Diencephalon (tissue), 1 donor: Measurements from ENCODE around the gene PTBP1. TPM values are rescaled to one million over a fixed set of nuclear protein-coding genes. Genes with fewer than 3 reads are reported as not detected.

Experiments
- small RNA-seq: library from RNA; depleted of rRNA; stranded (forward); fragments of <200 nt; gene quantifications from one replicate; pipeline ENCODE3, GENCODE V24; 2014
- total RNA-seq: library from RNA; depleted of rRNA; stranded (reverse); fragments of >200 nt; gene quantifications from one replicate; pipeline ENCODE4 v1.2.3, GENCODE V29; 2014

Gene PTBP1
- 35.5 TPM for total RNA-seq

GRCh38 chr19:796692-797527, at the start of gene PTBP1:
Gene PTBP1 (plus strand): TSS chr19:797452. CDS start chr19:797498, 46 bp downstream.

GRCh38 chr19:750640-751423, 46.4 kb upstream of the PTBP1 start, which contains the start of gene MISP:
Gene MISP (plus strand): TSS chr19:751112. CDS start chr19:756947, 5,835 bp downstream.

GRCh38 chr19:821825-822503, 24.7 kb downstream of the PTBP1 start, which contains the start of gene PLPPR3:
Gene PLPPR3 (minus strand): TSS chr19:821955. CDS start chr19:821559, 396 bp downstream.

GRCh38 chr19:827710-828321, 30.6 kb downstream of the PTBP1 start, which contains the start of gene AZU1:
Gene AZU1 (plus strand): TSS chr19:827837. CDS start chr19:827847, 10 bp downstream.

GRCh38 chr19:840519-841206, 43.4 kb downstream of the PTBP1 start, which contains the start of gene PRTN3:
Gene PRTN3 (plus strand): TSS chr19:840999. CDS start chr19:841009, 10 bp downstream.

GRCh38 chr19:852136-853013, 55.1 kb downstream of the PTBP1 start, which contains the start of gene ELANE:
Gene ELANE (plus strand): TSS chr19:852303. CDS start chr19:852329, 26 bp downstream.

GRCh38 chr19:858868-859843, 61.9 kb downstream of the PTBP1 start, which contains the start of gene CFD:
Gene CFD (plus strand): TSS chr19:859664. CDS start chr19:859690, 26 bp downstream.

Small RNA genes within 50 kb of the gene (small RNA-seq; reads per million reads assigned to genes)
- gene MIR3187: not detected

Other genes starting within 250 kb of the PTBP1 start
- gene BSG, start 224.9 kb upstream of the PTBP1 start, total RNA-seq: 151 TPM
- 27.9 TPM for gene HCN2, start 207.6 kb upstream of the PTBP1 start, total RNA-seq
- gene POLRMT, start 163.9 kb upstream of the PTBP1 start, total RNA-seq: 19.4 TPM
- gene FGF22, start 157.6 kb upstream of the PTBP1 start, total RNA-seq: 0.69 TPM
- gene RNF126, start 134.2 kb upstream of the PTBP1 start, total RNA-seq: 20.3 TPM
- gene FSTL3, start 121.1 kb upstream of the PTBP1 start, total RNA-seq: 7.2 TPM
- not detected for gene PRSS57, start 102.0 kb upstream of the PTBP1 start, total RNA-seq
- gene PALM, start 88.5 kb upstream of the PTBP1 start, total RNA-seq: 101 TPM
- 0.23 TPM for gene MISP, start 46.3 kb upstream of the PTBP1 start, total RNA-seq
- gene PLPPR3, start 24.5 kb downstream of the PTBP1 start, total RNA-seq: 125 TPM
- gene AZU1, start 30.4 kb downstream of the PTBP1 start, total RNA-seq: 0.46 TPM
- gene PRTN3, start 43.5 kb downstream of the PTBP1 start, total RNA-seq: 1.8 TPM
- gene ELANE, start 54.9 kb downstream of the PTBP1 start, total RNA-seq: 0.69 TPM
- gene CFD, start 62.2 kb downstream of the PTBP1 start, total RNA-seq: 1.6 TPM
- 27.5 TPM for gene MED16, start 95.7 kb downstream of the PTBP1 start, total RNA-seq
- gene RNU6-9, start 96.0 kb downstream of the PTBP1 start, total RNA-seq: not detected
- gene R3HDM4, start 115.8 kb downstream of the PTBP1 start, total RNA-seq: 40.1 TPM
- 2.3 TPM for gene KISS1R, start 119.9 kb downstream of the PTBP1 start, total RNA-seq
- 7.6 TPM for gene ARID3A, start 128.6 kb downstream of the PTBP1 start, total RNA-seq
- 33.7 TPM for gene WDR18, start 186.9 kb downstream of the PTBP1 start, total RNA-seq
- gene GRIN3B, start 203.0 kb downstream of the PTBP1 start, total RNA-seq: 0.69 TPM
- 40.8 TPM for gene TMEM259, start 223.7 kb downstream of the PTBP1 start, total RNA-seq
- gene RNU6-2, start 224.1 kb downstream of the PTBP1 start, total RNA-seq: not detected
- 18.2 TPM for gene CNN2, start 229.2 kb downstream of the PTBP1 start, total RNA-seq
- gene ABCA7, start 242.7 kb downstream of the PTBP1 start, total RNA-seq: 11.8 TPM